ENCODE data around the gene NPTXR. TPM values are rescaled to one million over a fixed set of nuclear protein-coding genes. Genes with fewer than 3 reads are reported as not detected.

NPTXR gene
- total and polyA plus RNA-seq, 8 donors = 0.46 to 19.6 (median 2.3) TPM

DNA sequence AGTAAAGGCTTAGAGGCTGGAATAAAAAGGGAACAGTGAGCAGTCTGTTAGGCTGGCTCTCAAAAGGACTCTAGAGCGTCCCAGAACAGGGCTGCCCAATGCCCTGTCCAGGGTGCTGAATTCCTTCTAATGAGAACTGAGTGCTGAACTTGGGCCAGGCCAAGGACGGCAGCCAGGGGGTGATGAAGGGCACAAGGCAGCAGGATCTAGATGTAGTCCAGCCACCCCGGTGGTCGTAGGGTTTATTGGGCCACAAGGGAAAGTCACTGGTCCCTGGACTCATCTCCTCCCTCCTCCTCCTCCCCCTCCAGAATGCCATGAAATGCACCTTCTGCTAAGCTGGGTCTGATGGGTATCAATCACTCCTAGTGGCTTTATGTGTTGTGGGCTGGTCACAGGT, 19.2 kb downstream of the NPTXR start:
- intact Hi-C loops (cut with DNase I; ENCODE audit: low total_unique reads) = no loop called here
- TF ChIP-seq, protein P1, sequence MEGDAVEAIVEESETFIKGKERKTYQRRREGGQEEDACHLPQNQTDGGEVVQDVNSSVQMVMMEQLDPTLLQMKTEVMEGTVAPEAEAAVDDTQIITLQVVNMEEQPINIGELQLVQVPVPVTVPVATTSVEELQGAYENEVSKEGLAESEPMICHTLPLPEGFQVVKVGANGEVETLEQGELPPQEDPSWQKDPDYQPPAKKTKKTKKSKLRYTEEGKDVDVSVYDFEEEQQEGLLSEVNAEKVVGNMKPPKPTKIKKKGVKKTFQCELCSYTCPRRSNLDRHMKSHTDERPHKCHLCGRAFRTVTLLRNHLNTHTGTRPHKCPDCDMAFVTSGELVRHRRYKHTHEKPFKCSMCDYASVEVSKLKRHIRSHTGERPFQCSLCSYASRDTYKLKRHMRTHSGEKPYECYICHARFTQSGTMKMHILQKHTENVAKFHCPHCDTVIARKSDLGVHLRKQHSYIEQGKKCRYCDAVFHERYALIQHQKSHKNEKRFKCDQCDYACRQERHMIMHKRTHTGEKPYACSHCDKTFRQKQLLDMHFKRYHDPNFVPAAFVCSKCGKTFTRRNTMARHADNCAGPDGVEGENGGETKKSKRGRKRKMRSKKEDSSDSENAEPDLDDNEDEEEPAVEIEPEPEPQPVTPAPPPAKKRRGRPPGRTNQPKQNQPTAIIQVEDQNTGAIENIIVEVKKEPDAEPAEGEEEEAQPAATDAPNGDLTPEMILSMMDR (IDR thresholded peaks at IDR 0.05) = no peak
- no peak for TF ChIP-seq EP300 (IDR thresholded peaks at IDR 0.05)
- no peak for TF ChIP-seq POLR2A (IDR thresholded peaks at IDR 0.05)
- no peak for TF ChIP-seq POLR2AphosphoS5 (IDR thresholded peaks at IDR 0.05)
- H3K9me3 ChIP-seq = no peaks in the 10 kb centered on the region
- no peaks in the 10 kb centered on the region for H3K27me3 ChIP-seq
- H3K4me3 ChIP-seq = no peak overlapping the region
- H3K36me3 ChIP-seq = peaks cover 0 to 15% (median 3%) of the 10 kb centered on the region in 4 donors
- peak; percentile 44 to 93 for DNase-seq
- H3K27ac ChIP-seq = no peak overlapping the region
- 0 to 8% (median 8%) methylated on average over 4 of the region's 4 CpGs for WGBS, 5 donors
- no peaks in the 10 kb centered on the region for H3K4me1 ChIP-seq

DNA sequence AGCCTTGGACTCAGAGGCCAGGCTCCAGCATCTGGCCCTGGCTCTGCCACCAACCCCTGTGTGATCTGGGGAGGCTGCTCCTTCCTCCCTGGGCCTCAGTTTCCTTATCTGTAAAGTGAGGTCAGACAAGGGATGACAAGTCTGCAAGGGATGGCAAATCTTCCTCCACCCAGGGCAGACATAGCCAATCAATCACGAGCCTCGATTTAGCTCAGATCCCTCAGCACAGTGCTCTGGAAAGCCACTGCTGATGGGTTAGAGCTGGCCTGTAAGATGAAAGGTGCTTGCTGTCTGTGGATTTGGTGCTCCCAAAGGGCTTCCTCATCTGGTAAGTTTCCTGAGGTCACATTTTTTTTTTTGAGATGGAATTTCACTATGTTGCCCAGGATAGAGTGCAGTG, 20.2 kb downstream of the NPTXR start:
- 79 to 92% (median 89%) methylated on average over 2 of the region's 2 CpGs for WGBS, 5 donors
- intact Hi-C loops (cut with DNase I; ENCODE audit: low total_unique reads) = no loop called here
- no peak for DNase-seq
- Histone ChIP-seq H3K4me3 (no peak overlapping the region), H3K27ac (no peak overlapping the region), H3K27me3 (no peaks in the 10 kb centered on the region), H3K4me1 (no peaks in the 10 kb centered on the region), H3K36me3 (peaks cover 0 to 15% (median 3%) of the 10 kb centered on the region in 4 donors), H3K9me3 (no peaks in the 10 kb centered on the region)
- TF ChIP-seq POLR2A (IDR thresholded peaks at IDR 0.05) = no peak
- TF ChIP-seq EP300 (IDR thresholded peaks at IDR 0.05) = no peak
- TF ChIP-seq, protein P1 (IDR thresholded peaks at IDR 0.05) = no peak
- no peak for TF ChIP-seq POLR2AphosphoS5 (IDR thresholded peaks at IDR 0.05)

DNA sequence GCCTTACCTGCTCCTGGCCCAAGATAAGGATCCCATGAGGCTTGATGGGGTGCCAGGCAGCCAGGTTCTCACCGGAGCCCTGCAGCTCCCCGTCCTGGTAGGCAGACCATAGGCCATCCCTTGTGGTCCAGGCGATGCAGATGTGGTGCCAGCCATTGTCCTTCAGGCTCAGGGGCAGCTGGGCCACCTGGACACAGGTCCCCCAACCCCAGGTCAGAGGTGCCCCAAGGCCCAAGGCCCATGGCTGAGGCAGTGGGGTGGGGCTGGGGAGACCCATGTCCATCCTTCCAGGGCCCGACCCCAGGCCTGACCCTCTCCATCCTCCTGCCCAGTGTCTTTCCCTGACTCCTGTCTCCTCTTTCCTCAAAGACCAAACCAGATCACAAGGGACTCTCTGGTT, 20.8 kb downstream of the NPTXR start:
- intact Hi-C loops (cut with DNase I; ENCODE audit: low total_unique reads) = no loop called here
- TF ChIP-seq EP300 (IDR thresholded peaks at IDR 0.05) (no peak), POLR2AphosphoS5 (IDR thresholded peaks at IDR 0.05) (no peak), POLR2A (IDR thresholded peaks at IDR 0.05) (no peak)
- TF ChIP-seq, protein P1 (IDR thresholded peaks at IDR 0.05) = no peak
- no peaks in the 10 kb centered on the region for H3K9me3 ChIP-seq
- H3K27me3 ChIP-seq = no peaks in the 10 kb centered on the region
- 92 to 100% (median 94%) methylated on average over 1 to 4 of the region's 4 CpGs for WGBS, 5 donors
- no peak for DNase-seq
- H3K4me1 ChIP-seq = no peaks in the 10 kb centered on the region
- no peak overlapping the region for H3K4me3 ChIP-seq
- H3K36me3 ChIP-seq = peaks cover 0 to 15% (median 3%) of the 10 kb centered on the region in 4 donors
- H3K27ac ChIP-seq = no peak overlapping the region

DNA sequence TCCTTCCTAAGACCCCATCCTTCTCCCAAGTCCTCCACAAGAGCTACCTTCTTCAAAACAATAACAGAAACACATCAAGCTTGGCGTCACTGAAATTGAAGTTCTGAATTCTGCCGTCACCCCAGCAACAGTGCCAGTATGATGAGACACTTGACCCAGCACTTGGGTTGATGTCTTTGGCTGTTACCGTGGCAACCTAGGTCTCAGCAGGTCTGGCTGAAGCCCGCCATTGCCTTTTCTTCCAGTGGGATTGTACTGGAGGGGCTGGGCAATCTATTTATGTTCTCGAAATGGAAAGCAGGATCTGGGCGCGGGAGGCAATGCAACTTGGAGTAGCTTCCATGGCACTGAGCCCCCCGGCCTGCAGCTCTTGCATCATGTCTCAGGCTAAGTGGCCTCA, 23.8 kb downstream of the NPTXR start:
- Histone ChIP-seq H3K27me3 (no peaks in the 10 kb centered on the region), H3K36me3 (no peaks in the 10 kb centered on the region), H3K27ac (no peak overlapping the region), H3K9me3 (no peaks in the 10 kb centered on the region), H3K4me1 (no peaks in the 10 kb centered on the region), H3K4me3 (no peak overlapping the region)
- TF ChIP-seq, protein P1 (IDR thresholded peaks at IDR 0.05) = no peak
- TF ChIP-seq EP300 (IDR thresholded peaks at IDR 0.05) (no peak), POLR2A (IDR thresholded peaks at IDR 0.05) (no peak), POLR2AphosphoS5 (IDR thresholded peaks at IDR 0.05) (no peak)
- 81 to 84% (median 83%) methylated on average over 8 of the region's 8 CpGs for WGBS, 5 donors
- intact Hi-C loops (cut with DNase I; ENCODE audit: low total_unique reads) = no loop called here
- DNase-seq = no peak
